Loucy (cell line): ENCODE measurements around the gene PLXNA2.

Source experiments
- CTCF ChIP-seq: fragments of 200-600 bp; sonication (generic); conservative IDR thresholded peaks from 2 replicates; pipeline ENCODE4 v1.5.1; 2014; ENCODE audit warnings: mild to moderate bottlenecking, antibody characterized with exemption, low read length
- EZH2phosphoT487 ChIP-seq: fragments of 200-600 bp; IDR thresholded peaks from 2 replicates; pipeline ENCODE4 v1.6.1; 2018; ENCODE audit warnings: antibody characterized with exemption, mild to moderate bottlenecking, moderate library complexity, borderline replicate concordance

GRCh38 chr1:208058267-208058666, 185.9 kb downstream of the PLXNA2 start:
- TF ChIP-seq CTCF = no peak
- TF ChIP-seq EZH2phosphoT487 = no peak
